NCI-H2227 treated with DMSO at 0.1 percent for 48 hours (cell line): ENCODE results near the gene KNDC1.
"Not testable (repeated sequence)": the region's sequence is repeated elsewhere in the genome, so short reads cannot be mapped to it uniquely, and the experiment has no call there.

ENCODE experiments used
- DNase-seq: peaks from one replicate; lab custom pipeline; 2025; lab: John Stamatoyannopoulos, UW

KNDC1 gene

GRCh38 chr10:133221756-133222155 is 61.7 kb downstream of the KNDC1 start:
- not testable (repeated sequence) for DNase-seq

- no peak for DNase-seq
Observed at GRCh38 chr10:133224076-133224475, 64.1 kb downstream of the KNDC1 start.

DNA sequence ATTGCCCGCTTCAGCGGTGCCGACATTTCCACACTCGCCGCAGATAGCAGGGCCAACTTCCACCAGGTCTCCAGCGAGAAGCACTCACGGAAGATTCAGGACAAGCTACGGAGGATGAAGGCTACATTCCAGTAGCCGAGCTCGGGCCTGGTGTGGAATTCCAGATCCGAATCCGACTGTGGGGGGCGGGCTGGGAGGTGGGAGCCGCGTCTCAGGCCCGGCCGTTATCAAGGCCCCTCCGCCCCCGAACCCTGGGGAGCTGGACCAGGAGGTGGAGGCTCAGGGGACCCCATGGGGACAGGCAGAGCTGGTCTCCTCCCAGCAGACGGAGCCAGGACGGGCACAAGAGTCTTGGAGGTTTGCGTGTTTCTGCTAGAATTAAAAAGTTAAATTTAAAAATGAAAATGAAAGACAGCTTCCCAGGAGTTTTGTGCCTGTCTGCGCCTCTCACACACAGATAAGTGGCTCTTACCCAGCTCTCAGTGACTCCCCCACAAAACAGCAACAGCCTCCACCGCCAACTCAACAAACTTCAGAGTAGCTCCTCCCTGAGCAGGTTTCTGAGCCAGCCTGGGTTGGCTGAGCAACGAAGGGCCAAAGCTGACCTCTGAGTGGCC is 64.8 kb downstream of the KNDC1 start:
- no peak for DNase-seq

DNA sequence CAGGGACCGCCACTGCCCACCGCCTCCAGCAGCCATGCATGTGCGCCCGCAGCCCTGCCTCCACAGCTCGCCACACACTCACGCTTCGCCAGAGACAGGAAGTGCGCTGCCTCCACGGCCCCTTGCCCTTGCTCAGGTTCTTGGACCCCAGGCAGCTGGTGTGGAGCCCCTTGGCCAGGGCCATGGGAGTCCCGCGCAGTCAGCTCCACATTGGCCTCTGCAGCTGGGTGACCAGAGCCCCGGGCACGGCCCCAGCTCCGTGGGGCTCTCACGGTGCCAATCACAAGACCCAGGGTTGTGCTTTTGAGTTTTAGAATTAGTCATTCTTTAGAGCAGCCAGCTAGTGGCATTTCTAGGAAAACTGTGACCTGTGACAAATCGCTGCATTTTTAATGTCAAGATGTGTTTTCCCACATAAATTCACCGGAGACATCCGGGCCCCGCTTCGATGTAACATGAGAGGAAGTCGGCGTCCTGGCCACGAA is 65.7 kb downstream of the KNDC1 start:
- no peak for DNase-seq

DNA sequence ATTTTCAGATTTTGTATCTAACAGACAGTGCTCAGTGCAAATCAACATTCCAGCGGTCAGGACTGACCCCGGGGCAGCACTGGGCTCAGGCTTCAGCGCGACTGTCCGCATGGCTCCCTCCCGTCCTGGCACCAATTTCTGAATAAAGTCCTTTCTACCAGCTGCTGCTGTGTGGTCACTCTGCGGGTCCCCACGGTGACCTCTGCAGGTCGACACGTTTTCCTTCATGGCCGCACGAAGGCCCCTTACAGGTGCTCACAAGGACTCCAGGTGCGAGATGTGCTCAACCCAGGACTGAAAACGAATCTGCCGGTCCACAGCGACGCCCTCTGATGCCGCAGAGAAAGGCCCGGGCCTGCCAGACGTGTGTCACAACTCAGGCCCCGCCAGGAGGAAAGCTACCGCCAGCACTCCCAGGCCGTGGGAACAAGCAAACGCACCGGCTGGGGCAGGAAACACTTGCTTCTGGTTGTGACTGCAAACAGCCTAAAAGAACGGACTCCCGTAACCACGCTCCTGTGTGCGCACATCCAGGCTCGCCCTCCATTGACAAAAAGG is 66.3 kb downstream of the KNDC1 start:
- no peak for DNase-seq

- DNase-seq, result no peak
Observed at GRCh38 chr10:133227256-133227655, 67.2 kb downstream of the KNDC1 start.

DNA sequence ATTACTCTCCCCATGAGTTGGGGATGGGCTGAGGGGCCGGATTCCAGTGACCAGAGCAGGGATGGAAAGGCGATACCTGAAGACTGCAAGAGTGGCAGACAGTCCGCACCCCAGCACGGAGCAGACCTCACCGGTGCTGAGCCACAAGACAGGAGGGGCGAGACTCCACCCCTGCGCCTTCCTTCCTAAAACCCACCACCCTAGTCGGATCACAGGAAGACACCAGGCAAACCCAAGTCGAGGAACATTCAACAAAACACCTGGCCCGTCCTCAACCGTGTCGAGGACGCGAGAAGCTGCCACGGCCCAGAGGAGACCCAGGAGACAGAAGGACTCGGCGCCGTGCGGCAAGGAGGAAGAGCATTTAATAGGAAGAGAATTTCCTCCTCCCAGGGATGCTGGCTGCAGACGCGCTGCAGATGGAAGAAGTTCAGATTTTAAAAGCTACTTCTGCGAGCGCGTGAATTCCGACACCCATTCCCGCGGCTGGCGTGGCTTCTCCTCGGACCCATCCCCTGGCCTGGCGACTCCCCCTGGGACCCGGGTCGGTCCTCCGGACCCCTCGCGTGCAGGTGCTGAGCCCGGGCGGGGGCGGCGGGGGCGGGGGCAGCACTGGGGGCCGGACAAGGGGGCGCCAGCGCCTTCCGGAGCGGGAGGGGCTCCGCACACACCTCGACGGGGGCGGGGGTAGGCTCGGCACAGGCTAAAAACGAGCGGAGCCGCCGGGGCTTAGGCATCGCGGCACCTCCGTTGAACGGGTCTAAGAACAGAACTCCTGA is 69.4 kb downstream of the KNDC1 start:
- DNase-seq, result no peak

DNA sequence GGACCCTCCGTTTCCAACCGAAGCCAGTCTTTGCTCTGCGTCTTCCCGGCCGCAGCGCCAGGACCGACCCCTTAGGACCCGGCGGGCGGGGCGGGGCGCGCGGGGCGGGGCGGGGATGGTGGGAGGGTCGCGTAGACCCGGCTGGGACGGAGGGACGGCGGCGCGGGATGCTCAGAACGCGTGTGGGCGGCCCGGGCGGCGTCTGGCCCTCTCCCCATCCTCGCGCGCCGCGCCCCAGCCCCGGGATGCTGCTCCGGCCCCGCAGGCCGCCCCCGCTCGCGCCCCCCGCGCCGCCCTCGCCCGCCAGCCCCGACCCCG is 70.0 kb downstream of the KNDC1 start, which contains the start of gene UTF1:
TSS of gene UTF1 (plus strand) at position 174 of the 318 bp plus-strand sequence. CDS start at position 246, 72 bp downstream.
- DNase-seq, result no peak

DNA sequence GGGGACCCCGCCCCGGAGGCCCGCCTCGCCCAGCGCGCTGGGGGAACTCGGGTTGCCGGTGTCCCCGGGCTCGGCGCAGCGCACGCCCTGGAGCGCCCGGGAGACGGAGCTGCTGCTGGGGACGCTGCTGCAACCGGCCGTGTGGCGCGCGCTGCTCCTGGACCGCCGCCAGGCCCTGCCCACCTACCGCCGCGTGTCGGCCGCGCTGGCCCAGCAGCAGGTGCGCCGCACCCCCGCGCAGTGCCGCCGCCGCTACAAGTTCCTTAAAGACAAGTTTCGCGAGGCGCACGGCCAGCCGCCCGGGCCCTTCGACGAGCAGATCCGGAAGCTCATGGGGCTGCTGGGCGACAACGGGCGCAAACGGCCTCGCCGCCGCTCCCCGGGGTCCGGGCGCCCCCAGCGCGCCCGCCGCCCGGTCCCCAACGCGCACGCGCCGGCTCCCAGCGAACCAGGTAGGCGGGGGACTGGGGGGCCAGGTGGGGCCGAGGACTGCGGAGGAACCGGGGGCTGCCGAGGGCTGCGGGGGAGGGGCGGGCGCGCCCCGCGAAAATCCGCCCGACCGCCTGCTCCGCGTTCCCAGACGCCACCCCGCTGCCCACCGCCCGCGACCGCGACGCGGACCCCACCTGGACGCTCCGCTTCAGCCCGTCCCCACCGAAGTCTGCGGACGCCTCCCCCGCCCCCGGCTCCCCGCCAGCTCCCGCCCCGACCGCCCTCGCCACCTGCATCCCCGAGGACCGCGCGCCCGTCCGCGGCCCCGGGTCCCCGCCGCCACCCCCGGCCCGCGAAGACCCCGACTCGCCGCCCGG is 70.6 kb downstream of the KNDC1 start:
- no peak for DNase-seq

DNA sequence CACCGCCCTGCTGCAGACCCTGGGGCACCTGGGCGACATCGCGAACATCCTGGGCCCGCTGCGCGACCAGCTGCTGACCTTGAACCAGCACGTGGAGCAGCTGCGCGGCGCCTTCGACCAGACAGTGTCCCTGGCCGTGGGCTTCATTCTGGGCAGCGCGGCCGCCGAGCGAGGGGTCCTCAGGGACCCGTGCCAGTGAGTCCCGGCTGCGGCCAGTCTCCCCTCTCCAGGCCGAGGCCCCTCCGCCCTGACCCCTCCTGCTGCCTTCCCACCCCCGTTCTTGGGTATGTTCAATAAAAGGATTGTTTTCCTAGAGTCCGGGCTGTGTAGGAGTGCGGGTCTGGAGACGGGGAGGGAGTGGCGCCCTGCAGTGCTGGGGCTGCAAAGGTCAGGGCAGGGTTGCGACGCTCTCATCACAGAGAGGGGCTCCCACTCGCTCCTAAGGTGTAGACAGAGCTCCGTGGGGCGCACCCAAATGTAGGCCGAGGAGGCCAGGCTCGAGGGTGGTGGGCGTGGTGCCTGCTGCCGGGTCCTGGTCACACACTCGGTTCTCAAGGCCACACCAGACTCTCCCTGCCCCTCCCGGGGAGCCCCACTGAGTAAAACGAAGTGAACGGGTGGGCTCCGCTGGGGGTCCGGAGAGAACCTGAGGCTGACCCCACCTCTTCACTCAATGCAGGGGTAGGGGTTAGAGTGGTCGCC is 71.4 kb downstream of the KNDC1 start:
- DNase-seq, result no peak

- DNase-seq, result no peak
Observed at GRCh38 chr10:133231946-133232574, 72.0 kb downstream of the KNDC1 start.

DNA sequence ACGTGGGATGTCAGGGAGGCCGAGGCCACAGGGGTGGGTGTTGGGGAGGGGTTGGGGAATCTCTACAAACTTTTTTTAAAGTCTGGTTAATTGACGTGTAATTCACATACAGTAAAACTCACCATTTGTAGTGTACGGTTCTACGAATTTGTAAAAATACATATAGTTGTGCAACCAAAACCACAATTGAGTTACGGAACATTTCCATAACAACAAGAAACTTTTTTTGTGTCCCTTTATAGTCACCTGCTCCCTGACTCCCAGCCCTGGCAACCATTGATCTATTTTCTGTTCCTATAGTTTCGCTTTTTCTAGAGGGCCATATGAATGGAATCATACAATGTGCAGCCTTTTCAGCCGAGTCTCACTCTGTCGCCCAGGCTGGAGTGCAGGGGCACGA is 74.8 kb downstream of the KNDC1 start:
- DNase-seq, result not testable (repeated sequence)

DNA sequence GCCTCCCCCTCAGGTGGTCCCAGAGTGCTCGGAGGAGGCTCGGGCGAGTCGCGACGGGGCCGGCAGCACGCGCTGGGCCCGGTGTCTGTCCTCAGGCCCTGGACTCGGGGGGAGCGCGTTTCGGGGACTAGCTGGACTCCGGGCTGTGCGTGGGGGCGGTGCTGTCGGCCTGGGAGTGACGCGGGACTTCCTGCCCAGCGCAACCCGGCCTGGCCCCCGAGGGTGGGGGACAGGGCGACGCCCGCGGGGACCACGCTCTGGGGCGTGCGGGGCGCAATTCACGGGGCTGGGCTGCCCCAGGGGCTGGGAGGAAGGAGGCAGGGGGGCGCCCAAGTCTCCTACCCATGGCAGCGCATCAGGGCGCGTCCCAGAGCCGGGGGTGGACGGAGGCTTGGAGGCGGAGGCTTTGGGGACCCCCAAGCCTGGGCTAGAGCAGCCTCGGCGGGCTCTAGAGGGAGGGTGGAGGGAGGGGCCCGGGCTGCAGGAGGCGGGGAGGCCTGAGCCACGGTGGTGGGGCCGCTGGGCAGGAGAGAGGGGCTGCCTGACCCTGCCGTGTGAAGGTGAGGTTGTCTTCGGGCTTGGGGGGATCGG is 75.3 kb downstream of the KNDC1 start:
- no peak for DNase-seq

DNA sequence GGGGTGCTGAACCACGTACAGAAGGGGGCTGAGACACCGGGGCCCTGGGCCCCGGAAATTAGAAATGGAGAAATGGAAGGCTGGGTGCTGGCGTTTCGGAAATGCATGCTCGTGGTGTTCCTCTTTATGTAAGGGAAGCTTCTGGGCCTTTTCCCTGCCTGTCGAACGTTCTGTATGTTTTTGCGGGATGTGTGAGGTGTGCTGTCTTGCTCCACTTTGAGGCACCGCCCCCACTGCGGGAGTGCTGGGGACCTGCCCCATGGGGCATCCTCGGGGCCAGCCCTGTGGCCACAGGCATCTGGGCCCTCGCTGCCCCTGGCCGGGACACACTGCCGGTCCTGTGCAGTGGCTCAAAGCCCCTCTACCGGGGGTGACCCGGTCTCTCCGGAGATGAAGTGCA is 75.9 kb downstream of the KNDC1 start:
- no peak for DNase-seq

- no peak for DNase-seq
Observed at GRCh38 chr10:133236401-133237240, 76.6 kb downstream of the KNDC1 start.

GRCh38 chr10:133237241-133237587 is 77.2 kb downstream of the KNDC1 start:
- DNase-seq, result no peak

- no peak for DNase-seq
Observed at GRCh38 chr10:133237588-133238465, 77.8 kb downstream of the KNDC1 start, which contains the start of gene VENTX. TSS of gene VENTX (plus strand) at chr10:133237855. CDS start at chr10:133237915, 60 bp downstream.

DNA sequence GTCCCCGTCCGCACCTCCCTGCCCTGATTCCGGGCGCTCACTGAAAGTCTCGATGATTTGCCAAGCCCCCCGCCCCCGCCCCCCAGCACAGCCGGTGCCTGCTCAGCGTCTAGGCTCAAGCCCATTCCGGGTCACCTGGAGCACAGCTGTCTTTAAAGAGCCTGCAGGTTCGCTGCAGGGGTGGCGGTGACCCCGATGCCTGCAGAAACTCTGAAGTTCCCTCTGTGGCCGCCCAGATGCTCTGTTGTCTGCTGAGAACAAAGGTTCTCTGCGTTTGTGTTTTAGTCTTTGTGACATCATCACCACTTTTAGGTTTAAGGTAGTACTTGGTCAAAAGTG is 78.4 kb downstream of the KNDC1 start:
- DNase-seq, result no peak

- DNase-seq, result no peak
Observed at GRCh38 chr10:133239990-133240389, 80.0 kb downstream of the KNDC1 start.
